Lung (tissue), 12 donors: Measurements from ENCODE around the gene KLHL30. TPM values are rescaled to one million over a fixed set of nuclear protein-coding genes. Genes with fewer than 3 reads are reported as not detected.
A peak's percentile ranks its signal among the peaks of the same experiment; 100 is the strongest.

ENCODE experiments used
- ATAC-seq: fragments of 200-7000 bp; cut with Tn5 transposase; one replicate; pipeline ENCODE4 v1.9.1; 2020; ENCODE audit warnings: moderate number of reproducible peaks; ENCODE audit not compliant: insufficient read depth, low FRiP score
- DNase-seq, 3 donors: peaks; one replicate each; pipeline ENCODE4 v3.0.0-alpha.2; 2013 to 2017
- H3K27ac ChIP-seq, 2 donors: one replicate each; pipeline ENCODE4 v1.5.1; 2013; ENCODE audit warnings: mild to moderate bottlenecking in 2 of 2, moderate library complexity in 2 of 2, control low read depth in 1 of 2, inconsistent platforms in 1 of 2, low read depth in 1 of 2, low read length in 1 of 2
- H3K27me3 ChIP-seq, 3 donors: one replicate each; pipeline ENCODE4 v1.5.1; 2013; ENCODE audit warnings: low read length in 2 of 3; ENCODE audit not compliant: control insufficient read depth in 3 of 3, insufficient read depth in 3 of 3
- H3K36me3 ChIP-seq, 4 donors: one replicate each; pipeline ENCODE4 v1.5.1; 2013; ENCODE audit warnings: low read length in 4 of 4, mild to moderate bottlenecking in 1 of 4, moderate library complexity in 1 of 4; ENCODE audit not compliant: control insufficient read depth in 4 of 4, insufficient read depth in 4 of 4
- H3K4me1 ChIP-seq, 5 donors: one replicate each; pipeline ENCODE4 v1.5.1; 2013; ENCODE audit warnings: low read length in 5 of 5, mild to moderate bottlenecking in 2 of 5, moderate library complexity in 1 of 5; ENCODE audit not compliant: control insufficient read depth in 5 of 5, insufficient read depth in 5 of 5
- H3K4me3 ChIP-seq: one replicate; pipeline ENCODE4 v1.5.1; 2013; ENCODE audit warnings: mild to moderate bottlenecking, control low read depth, moderate library complexity
- H3K9ac ChIP-seq, 2 donors: one replicate each; pipeline ENCODE4 v1.5.1; 2013; ENCODE audit warnings: low read length in 2 of 2, control low read depth in 1 of 2; ENCODE audit not compliant: insufficient read depth in 1 of 2
- H3K9me3 ChIP-seq, 4 donors: one replicate each; pipeline ENCODE4 v1.5.1; 2013; ENCODE audit warnings: low read length in 3 of 4, mild to moderate bottlenecking in 1 of 4, moderate library complexity in 1 of 4; ENCODE audit not compliant: control insufficient read depth in 4 of 4, insufficient read depth in 3 of 4
- CTCF ChIP-seq: IDR thresholded peaks from 2 replicates; pipeline ENCODE4 v1.5.1; 2012; ENCODE audit warnings: mild to moderate bottlenecking; ENCODE audit errors: control extremely low read depth, extremely low read depth
- WGBS, 2 donors: extraction: QIAGEN DNeasy Blood & Tissue Kit; methylation state at CpG; one replicate each; pipeline ENCODE4 v1.1.7; 2013; 5-methylcytosine and 5-hydroxymethylcytosine counted together
- polyA plus RNA-seq, 2 donors: library from polyadenylated mRNA; stranded (reverse); fragments of 200-250 nt; gene quantifications; one replicate each; pipeline ENCODE4 v1.2.1, GENCODE V29; 2013
- total RNA-seq, 2 donors: library from RNA; depleted of rRNA in 1 of 2; stranded (reverse); fragments of >200 nt in 1 of 2; gene quantifications; one replicate each; pipeline ENCODE4 v1.2.1, GENCODE V29; 2014 to 2021
- donor health status: control.
- donor health status: control.
- donor health status: Bipolar disorder and iron deficiency.
- donor health status: healthy.
- donor health status: DM: yes; HTN: yes; CAD: no.

The KLHL30 gene
- total and polyA plus RNA-seq, 4 donors = 0.18 to 2.1 (median 0.39) TPM

- 88 to 91% methylated on average over 4 of the region's 4 CpGs for WGBS, 2 donors
- no peaks in the 10 kb centered on the region for H3K4me1 ChIP-seq
- H3K9me3 ChIP-seq = no peaks in the 10 kb centered on the region
- ATAC-seq (no peak), DNase-seq (no peak)
- H3K4me3 ChIP-seq = no peak overlapping the region
- no peak for TF ChIP-seq CTCF
- H3K9ac ChIP-seq = no peak overlapping the region
- no peak overlapping the region for H3K27ac ChIP-seq
- no peaks in the 10 kb centered on the region for H3K27me3 ChIP-seq
- peaks cover 60 to 71% (median 64%) of the 10 kb centered on the region in 4 donors for H3K36me3 ChIP-seq
These were observed 45.4 kb downstream of the KLHL30 start for GRCh38 chr2:238183821-238184220.

- Histone ChIP-seq H3K27me3 (no peaks in the 10 kb centered on the region), H3K9me3 (no peaks in the 10 kb centered on the region), H3K4me3 (no peak overlapping the region), H3K27ac (no peak overlapping the region), H3K36me3 (peaks cover 48 to 63% (median 52%) of the 10 kb centered on the region in 4 donors), H3K4me1 (no peaks in the 10 kb centered on the region), H3K9ac (no peak overlapping the region)
- DNase-seq = peak in 1 of 3 donors; percentile 7
- 95 to 98% methylated on average over 17 of the region's 17 CpGs for WGBS, 2 donors
- ATAC-seq = no peak
- TF ChIP-seq CTCF = no peak
These were observed 49.4 kb downstream of the KLHL30 start for GRCh38 chr2:238187618-238188548.

- peaks cover 35 to 56% (median 42%) of the 10 kb centered on the region in 4 donors for H3K36me3 ChIP-seq
- no peaks in the 10 kb centered on the region for H3K27me3 ChIP-seq
- no peak for TF ChIP-seq CTCF
- H3K4me1 ChIP-seq = no peaks in the 10 kb centered on the region
- H3K4me3 ChIP-seq = no peak overlapping the region
- ATAC-seq (no peak), DNase-seq (no peak)
- no peak overlapping the region for H3K9ac ChIP-seq
- no peaks in the 10 kb centered on the region for H3K9me3 ChIP-seq
- no peak overlapping the region for H3K27ac ChIP-seq
- WGBS, 2 donors = 93 to 96% methylated on average over 2 of the region's 2 CpGs
These were observed 52.0 kb downstream of the KLHL30 start for GRCh38 chr2:238190445-238190844.

Other genes starting within 250 kb of the KLHL30 start
- gene UBE2F, start 171.7 kb upstream of the KLHL30 start, total RNA-seq = 10 to 100 TPM; 30.3 to 44.8 TPM
- 10 to 100 TPM; 48.8 to 63.3 TPM for gene UBE2F, start 171.7 kb upstream of the KLHL30 start, polyA plus RNA-seq
- gene SCLY, start 77.7 kb upstream of the KLHL30 start, total RNA-seq = 10 to 100 TPM; 12.8 to 16.1 TPM
- gene SCLY, start 77.7 kb upstream of the KLHL30 start, polyA plus RNA-seq = 10 to 100 TPM in 1 of 2 donors, 1 to 10 TPM in 1; 7.8 to 11.3 TPM
- 1 to 10 TPM; 2.1 to 3.0 TPM for gene ESPNL, start 38.3 kb upstream of the KLHL30 start, total RNA-seq
- under 1 TPM; 0.07 to 0.20 TPM for gene ESPNL, start 38.3 kb upstream of the KLHL30 start, polyA plus RNA-seq
- gene ERFE, start 20.3 kb downstream of the KLHL30 start, total RNA-seq = under 1 TPM; 0.52 to 0.54 TPM
- gene ERFE, start 20.3 kb downstream of the KLHL30 start, polyA plus RNA-seq = under 1 TPM in 1 of 2 donors, not detected in 1; 0.54 TPM
- 10 to 100 TPM; 38.0 to 46.3 TPM for gene ILKAP, start 65.0 kb downstream of the KLHL30 start, total RNA-seq
- 10 to 100 TPM; 35.0 to 52.0 TPM for gene ILKAP, start 65.0 kb downstream of the KLHL30 start, polyA plus RNA-seq
- 10 to 100 TPM in 1 of 2 donors, 1 to 10 TPM in 1; 4.4 to 12.5 TPM for gene HES6, start 101.4 kb downstream of the KLHL30 start, total RNA-seq
- 10 to 100 TPM in 1 of 2 donors, 1 to 10 TPM in 1; 9.8 to 11.6 TPM for gene HES6, start 101.4 kb downstream of the KLHL30 start, polyA plus RNA-seq
- 10 to 100 TPM; 15.0 to 27.1 TPM for gene PER2, start 149.9 kb downstream of the KLHL30 start, total RNA-seq
- 1 to 10 TPM; 4.1 to 6.0 TPM for gene PER2, start 149.9 kb downstream of the KLHL30 start, polyA plus RNA-seq
- gene TRAF3IP1, start 181.8 kb downstream of the KLHL30 start, total RNA-seq = 10 to 100 TPM; 19.5 to 41.0 TPM
- gene TRAF3IP1, start 181.8 kb downstream of the KLHL30 start, polyA plus RNA-seq = 10 to 100 TPM in 1 of 2 donors, 1 to 10 TPM in 1; 8.9 to 10.0 TPM